ENCODE results near the gene ZNF521.

DNA sequence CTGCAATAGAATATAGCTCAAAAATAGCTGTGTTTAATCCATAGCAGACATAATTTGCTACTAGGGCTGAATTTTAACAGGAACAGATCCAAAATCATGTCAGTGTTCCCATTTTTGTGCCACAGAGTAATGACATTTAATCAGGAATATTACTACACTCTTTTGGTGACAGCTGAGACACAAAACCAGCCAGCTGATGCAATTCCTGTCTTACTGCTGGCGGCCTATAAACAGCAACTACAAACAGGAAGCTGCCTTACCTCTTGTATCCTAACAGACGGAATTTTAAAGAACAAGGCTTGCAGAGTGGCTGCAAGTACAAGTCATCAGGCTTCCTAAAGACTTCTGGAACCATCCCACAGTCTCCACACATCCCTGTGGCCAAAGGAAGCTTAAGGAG is 218.1 kb downstream of the ZNF521 start:
- TF ChIP-seq, protein P1, sequence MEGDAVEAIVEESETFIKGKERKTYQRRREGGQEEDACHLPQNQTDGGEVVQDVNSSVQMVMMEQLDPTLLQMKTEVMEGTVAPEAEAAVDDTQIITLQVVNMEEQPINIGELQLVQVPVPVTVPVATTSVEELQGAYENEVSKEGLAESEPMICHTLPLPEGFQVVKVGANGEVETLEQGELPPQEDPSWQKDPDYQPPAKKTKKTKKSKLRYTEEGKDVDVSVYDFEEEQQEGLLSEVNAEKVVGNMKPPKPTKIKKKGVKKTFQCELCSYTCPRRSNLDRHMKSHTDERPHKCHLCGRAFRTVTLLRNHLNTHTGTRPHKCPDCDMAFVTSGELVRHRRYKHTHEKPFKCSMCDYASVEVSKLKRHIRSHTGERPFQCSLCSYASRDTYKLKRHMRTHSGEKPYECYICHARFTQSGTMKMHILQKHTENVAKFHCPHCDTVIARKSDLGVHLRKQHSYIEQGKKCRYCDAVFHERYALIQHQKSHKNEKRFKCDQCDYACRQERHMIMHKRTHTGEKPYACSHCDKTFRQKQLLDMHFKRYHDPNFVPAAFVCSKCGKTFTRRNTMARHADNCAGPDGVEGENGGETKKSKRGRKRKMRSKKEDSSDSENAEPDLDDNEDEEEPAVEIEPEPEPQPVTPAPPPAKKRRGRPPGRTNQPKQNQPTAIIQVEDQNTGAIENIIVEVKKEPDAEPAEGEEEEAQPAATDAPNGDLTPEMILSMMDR (IDR thresholded peaks at IDR 0.05) = no peak
- TF ChIP-seq POLR2A (IDR thresholded peaks at IDR 0.05) = no peak
